B cell (primary cell): Measurements from ENCODE around the gene TFAP2C. TPM values are rescaled to one million over a fixed set of nuclear protein-coding genes. Genes with fewer than 3 reads are reported as not detected.
"Not testable (repeated sequence)": the region's sequence is repeated elsewhere in the genome, so short reads cannot be mapped to it uniquely, and the experiment has no call there.

Source experiments
- ATAC-seq: fragments of 200-7000 bp; cut with Tn5 transposase; one replicate; pipeline ENCODE4 v1.10.0; 2021; ENCODE audit warnings: low read depth, mild to moderate bottlenecking, moderate number of reproducible peaks, moderate library complexity
- CTCF ChIA-PET: fragments of 350-600 bp; sonication (Branson Sonifier 250); formaldehyde crosslinking; loops from one replicate; lab custom pipeline; 2021; ENCODE audit warnings: antibody characterized with exemption, inconsistent platforms; lab: Charles Lee
- POLR2A ChIA-PET: fragments of 350-600 bp; sonication (Branson Sonifier 250); formaldehyde crosslinking; loops from one replicate; lab custom pipeline; 2021; ENCODE audit warnings: antibody characterized with exemption; lab: Charles Lee
- DNase-seq: peaks from one replicate; pipeline ENCODE4 v3.0.0; 2013
- H2AFZ ChIP-seq: 2 replicates; pipeline ENCODE4 v1.6.1; 2012; ENCODE audit warnings: mild to moderate bottlenecking, low read depth, low read length; ENCODE audit not compliant: insufficient read depth, poor library complexity, severe bottlenecking
- H3K27ac ChIP-seq, 2 donors: 1 replicate in 1 of 2; 2 replicates in 1 of 2; pipeline ENCODE4 v1.5.1; 2012 to 2013; ENCODE audit warnings: low read length in 2 of 2, mild to moderate bottlenecking in 2 of 2, moderate library complexity in 1 of 2
- H3K27me3 ChIP-seq, 4 experiments: fragments of 200-600 bp in 1 of 4; sonication (generic) in 1 of 4; replicated peaks in 1 of 4; 1 replicate in 2 of 4; 2 replicates in 2 of 4; pipeline versions ENCODE4 v1.6.1 to v1.7.0; 2013 to 2016; ENCODE audit warnings: low read length in 3 of 4, mild to moderate bottlenecking in 2 of 4, mixed read lengths in 1 of 4, moderate library complexity in 1 of 4; ENCODE audit not compliant: insufficient read depth in 4 of 4, control insufficient read depth in 3 of 4; ENCODE audit errors: control extremely low read depth in 1 of 4
- H3K36me3 ChIP-seq, 2 experiments: replicated peaks in 1 of 2; 1 replicate in 1 of 2; 2 replicates in 1 of 2; pipeline versions ENCODE4 v1.6.1 to v1.7.1; 2013; ENCODE audit warnings: low read length in 1 of 2; ENCODE audit not compliant: insufficient read depth in 2 of 2, control insufficient read depth in 1 of 2; ENCODE audit errors: control extremely low read depth in 1 of 2, extremely low read depth in 1 of 2
- H3K4me1 ChIP-seq, 2 donors: fragments of 200-600 bp in 1 of 2; sonication (generic) in 1 of 2; 1 replicate in 1 of 2; 2 replicates in 1 of 2; pipeline versions ENCODE4 v1.5.1 to v1.6.1; 2013 to 2017; ENCODE audit warnings: low read length in 2 of 2; ENCODE audit not compliant: control insufficient read depth in 2 of 2, insufficient read depth in 2 of 2
- H3K4me2 ChIP-seq: replicated peaks from 2 replicates; pipeline ENCODE3; 2012; ENCODE audit warnings: mild to moderate bottlenecking, low read depth, low read length; ENCODE audit not compliant: poor library complexity, severe bottlenecking
- H3K4me3 ChIP-seq, 5 experiments: fragments of 200-600 bp in 1 of 5; sonication (generic) in 1 of 5; 1 replicate in 3 of 5; 2 replicates in 2 of 5; pipeline versions ENCODE4 v1.5.1 to v1.7.0; 2011 to 2016; ENCODE audit warnings: low read length in 4 of 5, mild to moderate bottlenecking in 4 of 5, low read depth in 2 of 5, control low read depth in 1 of 5, moderate library complexity in 1 of 5; ENCODE audit not compliant: insufficient read depth in 1 of 5; ENCODE audit errors: control extremely low read depth in 1 of 5, extremely low read depth in 1 of 5
- H3K79me2 ChIP-seq: fragments of 200-600 bp; sonication (generic); one replicate; pipeline ENCODE4 v1.6.0; 2016; ENCODE audit warnings: low read length; ENCODE audit not compliant: control insufficient read depth, insufficient read depth
- H3K9ac ChIP-seq: fragments of 200-600 bp; sonication (generic); 2 replicates; pipeline ENCODE4 v1.6.1; 2017; ENCODE audit warnings: mild to moderate bottlenecking, low read length, moderate library complexity
- H3K9me3 ChIP-seq, 3 donors: one replicate each; pipeline versions ENCODE4 v1.6.1 to v1.7.1; 2013; ENCODE audit warnings: low read length in 2 of 3; ENCODE audit not compliant: control insufficient read depth in 2 of 3, insufficient read depth in 1 of 3; ENCODE audit errors: control extremely low read depth in 1 of 3
- H4K20me1 ChIP-seq: 2 replicates; pipeline ENCODE4 v1.6.0; 2012; ENCODE audit warnings: mild to moderate bottlenecking, low read length; ENCODE audit not compliant: insufficient read depth, control insufficient read depth, poor library complexity, severe bottlenecking
- H3K27ac Mint-ChIP-seq: one replicate; pipeline ENCODE4 v1.8.0; 2021; ENCODE audit warnings: mixed read lengths
- H3K27me3 Mint-ChIP-seq: one replicate; pipeline ENCODE4 v1.8.0; 2021; ENCODE audit warnings: mixed read lengths
- H3K4me1 Mint-ChIP-seq: one replicate; pipeline ENCODE4 v1.8.0; 2021; ENCODE audit warnings: mixed read lengths
- H3K4me3 Mint-ChIP-seq: one replicate; pipeline ENCODE4 v1.8.0; 2021; ENCODE audit warnings: mixed read lengths
- H3K9me3 Mint-ChIP-seq: one replicate; pipeline ENCODE4 v1.8.0; 2022; ENCODE audit warnings: mixed read lengths; ENCODE audit not compliant: insufficient read depth
- CTCF ChIP-seq: fragments of 200-600 bp; IDR thresholded peaks from one replicate; pipeline ENCODE4 v1.8.0; 2022; ENCODE audit warnings: antibody characterized with exemption, mild to moderate bottlenecking
- EZH2 ChIP-seq: IDR thresholded peaks from 2 replicates; pipeline ENCODE4 v1.6.1; 2012; ENCODE audit warnings: borderline replicate concordance, low read depth, mild to moderate bottlenecking, moderate library complexity, low read length; ENCODE audit not compliant: insufficient read depth, poor library complexity, severe bottlenecking
- WGBS: methylation state at CpG from one replicate; pipeline ENCODE4 v1.1.5; 2013; ENCODE audit warnings: missing lambda C conversion rate; ENCODE audit not compliant: insufficient coverage; 5-methylcytosine and 5-hydroxymethylcytosine counted together
- intact Hi-C: fragments of 100-400 bp; cut with micrococcal nuclease; formaldehyde crosslinking; loops from one replicate; pipeline ENCODE4 v1.10.0; 2022
- polyA plus RNA-seq: library from polyadenylated mRNA; depleted of rRNA; stranded (reverse); fragments of >200 nt; gene quantifications from 2 replicates; pipeline ENCODE4 v1.2.3, GENCODE V29; 2012
- total RNA-seq, 2 donors: library from RNA; stranded (reverse); fragments of 120-200 nt in 1 of 2; gene quantifications; 1 replicate in 1 of 2; 2 replicates in 1 of 2; pipeline versions ENCODE4 v1.2.3 to v1.2.4, GENCODE V29; 2013 to 2022

Gene TFAP2C
- total and polyA plus RNA-seq, 2 donors (not counting 1 experiment from before 2014, with no cell fraction given), result not detected

GRCh38 chr20:56656632-56657031 lies 27.5 kb downstream of the TFAP2C start:
- intact Hi-C loops, result no loop called here

GRCh38 chr20:56657879-56658278 lies 28.8 kb downstream of the TFAP2C start:
- ATAC-seq (no peak), DNase-seq (no peak)
- TF ChIP-seq CTCF (no peak), EZH2 (no peak)
- Histone ChIP-seq H4K20me1 (no peaks in the 10 kb centered on the region), H3K27me3 (no peaks in the 10 kb centered on the region), H3K4me2 (no peak overlapping the region), H3K4me3 (no peak overlapping the region), H3K4me1 (no peaks in the 10 kb centered on the region), H3K9ac (no peak overlapping the region), H3K9me3 (no peaks in the 10 kb centered on the region), H3K79me2 (no peaks in the 10 kb centered on the region), H3K36me3 (no peaks in the 10 kb centered on the region), H3K27ac (no peak overlapping the region), H2AFZ (no peak overlapping the region)
- Mint-ChIP-seq H3K4me3 (no peak overlapping the region), H3K27ac (no peak overlapping the region), H3K4me1 (no peaks in the 10 kb centered on the region), H3K27me3 (peaks cover 2% of the 10 kb centered on the region), H3K9me3 (no peaks in the 10 kb centered on the region)
- ChIA-PET POLR2A (no interaction called here), CTCF (no interaction called here)
- WGBS, result 89% methylated on average over 8 of the region's 9 CpGs
- intact Hi-C loops, result no loop called here

More at GRCh38 chr20:56656632-56657031, 27.5 kb downstream of the TFAP2C start:
- H3K4me2 ChIP-seq, result no peak overlapping the region
- DNase-seq (no peak), ATAC-seq (no peak)
- no peaks in the 10 kb centered on the region for H3K9me3 ChIP-seq
- no peaks in the 10 kb centered on the region for H3K9me3 Mint-ChIP-seq
- no peak overlapping the region for H3K27ac Mint-ChIP-seq
- no peak overlapping the region for H3K9ac ChIP-seq
- H2AFZ ChIP-seq, result no peak overlapping the region
- no peaks in the 10 kb centered on the region for H3K4me1 ChIP-seq
- H3K36me3 ChIP-seq, result no peaks in the 10 kb centered on the region
- no peaks in the 10 kb centered on the region for H3K27me3 ChIP-seq
- 68% methylated on average over 7 of the region's 7 CpGs for WGBS
- CTCF ChIA-PET, result interaction anchor here (0.6 kb wide), 1 partner anchor 142 kb away, joined by 4 read pairs; no protein-coding TSS in a partner anchor
- H3K4me3 Mint-ChIP-seq, result no peak overlapping the region
- H3K4me3 ChIP-seq, result no peak overlapping the region
- H3K4me1 Mint-ChIP-seq, result no peaks in the 10 kb centered on the region
- TF ChIP-seq EZH2 (no peak), CTCF (no peak)
- POLR2A ChIA-PET, result no interaction called here
- no peak overlapping the region for H3K27ac ChIP-seq
- H3K79me2 ChIP-seq, result no peaks in the 10 kb centered on the region
- no peaks in the 10 kb centered on the region for H4K20me1 ChIP-seq
- H3K27me3 Mint-ChIP-seq, result peaks cover 2% of the 10 kb centered on the region

GRCh38 chr20:56658341-56658947 lies 29.3 kb downstream of the TFAP2C start:
- H3K36me3 ChIP-seq, H3K27ac ChIP-seq, H3K27ac Mint-ChIP-seq, H3K4me3 Mint-ChIP-seq, POLR2A ChIA-PET, H3K27me3 ChIP-seq, H4K20me1 ChIP-seq, H3K9me3 ChIP-seq, CTCF ChIA-PET, H3K4me1 ChIP-seq, H2AFZ ChIP-seq, DNase-seq, H3K4me3 ChIP-seq, H3K4me2 ChIP-seq, intact Hi-C loops, H3K27me3 Mint-ChIP-seq, H3K9me3 Mint-ChIP-seq, ATAC-seq, H3K4me1 Mint-ChIP-seq, H3K9ac ChIP-seq, H3K79me2 ChIP-seq: not testable (repeated sequence)
- WGBS, result 100% methylated on average over 5 of the region's 8 CpGs
